Esophagus muscularis mucosa (tissue), 4 donors: ENCODE results near the gene CREBRF. TPM values are rescaled to one million over a fixed set of nuclear protein-coding genes. Genes with fewer than 3 reads are reported as not detected.
A peak's percentile ranks its signal among the peaks of the same experiment; 100 is the strongest.

Experiments
- DNase-seq: peaks from one replicate; pipeline ENCODE4 v3.0.0-alpha.2; 2017; ENCODE audit errors: extremely low spot score
- H3K27ac ChIP-seq, 4 donors: fragments of 200-600 bp; sonication (generic); replicated peaks in 1 of 4; 1 replicate in 3 of 4; 2 replicates in 1 of 4; pipeline ENCODE4 v1.5.1; 2016 to 2019; ENCODE audit warnings: mild to moderate bottlenecking in 1 of 4
- H3K27me3 ChIP-seq, 4 donors: fragments of 200-600 bp; sonication (generic); one replicate each; pipeline versions ENCODE4 v1.5.1 to v1.6.0; 2016 to 2019
- H3K36me3 ChIP-seq, 4 donors: fragments of 200-600 bp; sonication (generic); one replicate each; pipeline ENCODE4 v1.5.1; 2016 to 2019
- H3K4me1 ChIP-seq, 4 donors: fragments of 200-600 bp; sonication (generic); one replicate each; pipeline ENCODE4 v1.5.1; 2016 to 2019
- H3K4me3 ChIP-seq, 4 donors: fragments of 200-600 bp; sonication (generic); 1 replicate in 2 of 4; 2 replicates in 2 of 4; pipeline ENCODE4 v1.5.1; 2016 to 2019; ENCODE audit warnings: mild to moderate bottlenecking in 4 of 4, moderate library complexity in 1 of 4
- H3K9me3 ChIP-seq, 4 donors: fragments of 200-600 bp; sonication (generic); 1 replicate in 3 of 4; 2 replicates in 1 of 4; pipeline ENCODE4 v1.5.1; 2016 to 2019
- CTCF ChIP-seq, 3 experiments: fragments of 200-600 bp in 2 of 3; fragments of 450-650 bp in 1 of 3; sonication (generic) in 2 of 3; IDR thresholded peaks; one replicate each; pipeline ENCODE4 v1.5.1; 2017 to 2019; ENCODE audit warnings: antibody characterized with exemption in 3 of 3, mild to moderate bottlenecking in 2 of 3, moderate library complexity in 1 of 3
- EP300 ChIP-seq: sonication (generic); formaldehyde crosslinking; IDR thresholded peaks from one replicate; pipeline ENCODE4 v1.6.1; 2017; ENCODE audit warnings: antibody characterized with exemption
- POLR2A ChIP-seq: fragments of 450-650 bp; IDR thresholded peaks from one replicate; pipeline ENCODE4 v1.6.1; 2017; ENCODE audit warnings: antibody characterized with exemption, moderate library complexity, mild to moderate bottlenecking, low read depth
- POLR2AphosphoS5 ChIP-seq, 2 donors: sonication (generic); formaldehyde crosslinking; IDR thresholded peaks; one replicate each; pipeline ENCODE4 v1.6.1; 2017; ENCODE audit warnings: antibody characterized with exemption in 2 of 2
- WGBS: methylation state at CpG from one replicate; pipeline ENCODE4 v1.1.5; 2018; 5-methylcytosine and 5-hydroxymethylcytosine counted together
- intact Hi-C: fragments of 100-400 bp; cut with DNase I; formaldehyde crosslinking; loops from one replicate; pipeline ENCODE4 v1.15.1; 2023
- total RNA-seq, 4 donors: library from RNA; depleted of rRNA; stranded (reverse); fragments of >200 nt; gene quantifications; one replicate each; pipeline versions ENCODE4 v1.1.0 to v1.2.1, GENCODE V29; 2016

Gene CREBRF
- total RNA-seq, 4 donors from 2014 or later = 37.8 to 76.5 (median 46.3) TPM

DNA sequence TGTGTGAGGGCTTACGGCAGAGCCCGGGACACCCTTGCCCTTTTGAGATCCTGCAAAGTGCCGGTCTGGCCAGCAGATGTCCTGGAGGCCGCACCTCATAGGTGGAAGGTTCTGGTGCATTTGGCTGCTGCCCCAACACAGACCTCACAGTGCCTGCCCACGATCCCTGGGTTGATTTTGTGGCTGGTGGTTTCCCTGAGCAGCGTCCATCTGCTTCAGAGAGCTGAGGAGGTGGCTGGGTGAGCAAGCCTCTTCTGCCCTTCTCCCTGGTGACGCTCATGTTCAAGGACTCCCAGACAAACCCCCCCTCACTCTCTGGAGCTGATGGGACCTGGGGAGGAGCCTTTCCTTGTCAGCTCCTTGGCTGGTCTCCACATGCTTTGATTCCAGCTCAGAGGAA, 107.1 kb downstream of the CREBRF start:
- Histone ChIP-seq H3K27me3 (no peaks in the 10 kb centered on the region), H3K27ac (peak overlapping the region in 1 of 4 donors; percentile 12), H3K9me3 (no peaks in the 10 kb centered on the region), H3K4me3 (no peak overlapping the region), H3K36me3 (peaks cover 24 to 65% (median 58%) of the 10 kb centered on the region in 4 donors), H3K4me1 (peaks cover 0 to 11% (median 3%) of the 10 kb centered on the region in 4 donors)
- DNase-seq = no peak
- no peak for TF ChIP-seq CTCF (IDR thresholded peaks at IDR 0.05)
- no peak for TF ChIP-seq POLR2A
- TF ChIP-seq EP300 = no peak
- no peak for TF ChIP-seq POLR2AphosphoS5 (IDR thresholded peaks at IDR 0.05)
- intact Hi-C loops = no loop called here
- 70% methylated on average over 7 of the region's 7 CpGs for WGBS

DNA sequence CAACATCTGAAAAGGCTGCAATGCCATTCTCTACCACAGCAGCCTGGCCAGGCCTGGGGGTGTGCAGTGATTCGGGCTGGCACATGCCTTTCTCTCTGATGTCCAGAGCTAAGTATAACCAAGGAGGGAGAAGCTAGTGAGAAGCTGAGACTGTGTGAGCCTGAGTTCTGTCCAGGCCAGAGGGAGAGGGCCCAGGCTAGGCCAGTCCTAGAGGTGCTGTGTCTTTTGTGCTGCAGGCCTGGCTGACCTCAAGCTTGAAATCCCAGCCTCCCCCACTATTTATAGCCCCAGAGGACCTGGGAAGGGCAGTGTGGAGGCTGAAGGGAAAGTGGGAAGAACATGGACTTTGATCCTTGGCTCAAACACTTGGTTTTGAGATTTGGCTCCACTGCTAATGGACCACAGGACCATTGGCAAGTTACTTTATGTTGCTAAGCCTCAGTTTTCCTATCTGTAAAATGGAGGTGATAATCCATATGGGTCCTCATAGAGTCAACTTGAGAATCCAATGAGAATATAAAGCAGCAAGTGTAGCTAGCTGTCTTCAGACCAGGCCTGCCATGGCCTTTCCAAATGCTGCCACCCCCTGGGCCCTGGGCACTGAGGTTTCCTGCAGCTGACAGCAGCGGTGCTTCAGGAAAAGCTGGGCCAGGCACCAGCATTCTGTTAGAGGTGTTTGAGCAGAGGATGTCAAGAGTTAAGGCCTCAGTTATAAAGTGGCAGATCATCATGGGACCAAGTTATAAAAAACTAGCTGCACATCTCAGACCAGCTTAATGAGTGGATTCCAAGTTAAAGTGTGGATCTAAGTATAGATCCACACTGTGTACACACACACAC, 109.2 kb downstream of the CREBRF start:
- Histone ChIP-seq H3K9me3 (no peaks in the 10 kb centered on the region), H3K27ac (no peak overlapping the region), H3K27me3 (no peaks in the 10 kb centered on the region), H3K36me3 (peaks cover 13 to 43% (median 39%) of the 10 kb centered on the region in 4 donors), H3K4me1 (peaks cover 0 to 11% (median 3%) of the 10 kb centered on the region in 4 donors), H3K4me3 (no peak overlapping the region)
- DNase-seq = no peak
- 87% methylated on average over 2 of the region's 2 CpGs for WGBS
- TF ChIP-seq EP300 = no peak
- intact Hi-C loops = no loop called here

GRCh38 chr5:173172166-173172565, 116.0 kb downstream of the CREBRF start:
- Histone ChIP-seq H3K9me3 (no peaks in the 10 kb centered on the region), H3K4me3 (no peak overlapping the region), H3K27ac (no peak overlapping the region), H3K4me1 (no peaks in the 10 kb centered on the region), H3K27me3 (peaks cover 0 to 5% (median 0%) of the 10 kb centered on the region in 4 donors), H3K36me3 (no peaks in the 10 kb centered on the region)
- 91% methylated on average over 8 of the region's 8 CpGs for WGBS
- intact Hi-C loops = no loop called here
- TF ChIP-seq POLR2A = no peak
- DNase-seq = no peak

GRCh38 chr5:173175523-173175922, 119.4 kb downstream of the CREBRF start:
- TF ChIP-seq CTCF (IDR thresholded peaks at IDR 0.05) = no peak
- TF ChIP-seq POLR2AphosphoS5 (IDR thresholded peaks at IDR 0.05) = no peak
- TF ChIP-seq POLR2A = no peak
- no peak for TF ChIP-seq EP300
- Histone ChIP-seq H3K27me3 (peaks cover 0 to 5% (median 0%) of the 10 kb centered on the region in 4 donors), H3K27ac (no peak overlapping the region), H3K36me3 (no peaks in the 10 kb centered on the region), H3K4me1 (no peaks in the 10 kb centered on the region), H3K4me3 (no peak overlapping the region), H3K9me3 (peaks cover 0 to 6% (median 3%) of the 10 kb centered on the region in 4 donors)
- 40% methylated on average over 4 of the region's 4 CpGs for WGBS
- DNase-seq = no peak
- intact Hi-C loops = no loop called here

- no peak for TF ChIP-seq POLR2A
- TF ChIP-seq EP300 = no peak
- TF ChIP-seq CTCF (IDR thresholded peaks at IDR 0.05) = no peak
- TF ChIP-seq POLR2AphosphoS5 (IDR thresholded peaks at IDR 0.05) = no peak
- WGBS = 86% methylated on average over 12 of the region's 12 CpGs
- Histone ChIP-seq H3K4me1 (no peaks in the 10 kb centered on the region), H3K27me3 (peaks cover 0 to 5% (median 0%) of the 10 kb centered on the region in 4 donors), H3K4me3 (no peak overlapping the region), H3K9me3 (peaks cover 0 to 13% (median 4%) of the 10 kb centered on the region in 4 donors), H3K27ac (no peak overlapping the region), H3K36me3 (no peaks in the 10 kb centered on the region)
- intact Hi-C loops = no loop called here
- no peak for DNase-seq
Observed at GRCh38 chr5:173178369-173178910, 122.3 kb downstream of the CREBRF start.
